Neural cell (in vitro differentiated cells): ENCODE measurements around the gene ALS2CL. TPM values are rescaled to one million over a fixed set of nuclear protein-coding genes. Genes with fewer than 3 reads are reported as not detected.

Experiments
- H2AFZ ChIP-seq: fragments of 200-600, 300-800 bp; sonication (generic), shearing (Covaris generic); 2 replicates; pipeline ENCODE4 v1.6.0; 2014; ENCODE audit warnings: low read depth, mild to moderate bottlenecking, antibody characterized with exemption, low read length, moderate library complexity
- H3F3A ChIP-seq: fragments of 200-600 bp; shearing (Covaris generic); 2 replicates; pipeline ENCODE4 v1.6.1; 2016; ENCODE audit warnings: mild to moderate bottlenecking, moderate library complexity, mixed read lengths, antibody characterized with exemption, low read length; ENCODE audit not compliant: insufficient read depth, poor library complexity, severe bottlenecking
- H3K27ac ChIP-seq: fragments of 200-600, 300-800 bp; sonication (generic), shearing (Covaris generic); 2 replicates; pipeline ENCODE4 v1.5.1; 2014; ENCODE audit warnings: mild to moderate bottlenecking, low read length, moderate library complexity
- H3K27me3 ChIP-seq: fragments of 300-800, 200-600 bp; sonication (generic), shearing (Covaris generic); 2 replicates; pipeline ENCODE4 v1.6.0; 2014; ENCODE audit warnings: mild to moderate bottlenecking, low read depth, low read length, moderate library complexity; ENCODE audit not compliant: insufficient read depth
- H3K36me3 ChIP-seq: fragments of 300-800, 200-600 bp; sonication (generic), shearing (Covaris generic); 2 replicates; pipeline ENCODE4 v1.5.1; 2014; ENCODE audit warnings: mild to moderate bottlenecking, antibody characterized with exemption, low read length, moderate library complexity; ENCODE audit not compliant: insufficient read depth
- H3K4me2 ChIP-seq: fragments of 300-800, 200-600 bp; sonication (generic), shearing (Covaris generic); 2 replicates; pipeline ENCODE4 v1.6.0; 2014; ENCODE audit warnings: mild to moderate bottlenecking, low read length
- H3K4me3 ChIP-seq: fragments of 300-800, 200-600 bp; sonication (generic), shearing (Covaris generic); 2 replicates; pipeline ENCODE4 v1.5.1; 2014; ENCODE audit warnings: mild to moderate bottlenecking, low read length, moderate library complexity
- H3K79me2 ChIP-seq: fragments of 200-600 bp; shearing (Covaris generic); replicated peaks from 2 replicates; pipeline ENCODE4 v1.6.0; 2014; ENCODE audit warnings: mild to moderate bottlenecking, low read length, moderate library complexity; ENCODE audit not compliant: insufficient read depth
- H3K9ac ChIP-seq: fragments of 300-800, 200-600 bp; sonication (generic), shearing (Covaris generic); 2 replicates; pipeline ENCODE4 v1.6.1; 2016; ENCODE audit warnings: mild to moderate bottlenecking, low read length, mixed read lengths
- H3K9me2 ChIP-seq: fragments of 200-600 bp; shearing (Covaris generic); 2 replicates; pipeline ENCODE4 v1.6.1; 2016; ENCODE audit warnings: mild to moderate bottlenecking, low read length, mixed read lengths; ENCODE audit not compliant: insufficient read depth
- H3K9me3 ChIP-seq: fragments of 200-600, 300-800 bp; sonication (generic), shearing (Covaris generic); 2 replicates; pipeline ENCODE4 v1.6.1; 2016; ENCODE audit warnings: mild to moderate bottlenecking, mixed run types, low read length, moderate library complexity, mixed read lengths
- H4K20me1 ChIP-seq: fragments of 200-600 bp; shearing (Covaris generic); 2 replicates; pipeline ENCODE4 v1.6.1; 2016; ENCODE audit warnings: mild to moderate bottlenecking, mixed run types; ENCODE audit not compliant: insufficient read depth
- EP300 ChIP-seq: fragments of 450-650 bp; conservative IDR thresholded peaks from 2 replicates; pipeline ENCODE4 v1.6.1; 2014; ENCODE audit warnings: antibody characterized with exemption, mild to moderate bottlenecking, moderate library complexity; ENCODE audit not compliant: poor library complexity, severe bottlenecking
- EZH2 ChIP-seq: fragments of 200-600, 300-800 bp; shearing (Covaris generic), sonication (generic); IDR thresholded peaks from 2 replicates; pipeline ENCODE4 v1.6.1; 2014; ENCODE audit warnings: antibody characterized with exemption, low read length, borderline replicate concordance, mild to moderate bottlenecking; ENCODE audit not compliant: insufficient read depth, poor library complexity, severe bottlenecking
- MXI1 ChIP-seq: fragments of 450-650 bp; conservative IDR thresholded peaks from 2 replicates; pipeline ENCODE4 v1.6.1; 2014; ENCODE audit warnings: antibody characterized with exemption, mild to moderate bottlenecking; ENCODE audit not compliant: poor library complexity, severe bottlenecking
- POLR2AphosphoS5 ChIP-seq: IDR thresholded peaks from 2 replicates; pipeline ENCODE4 v1.6.1; 2012
- RAD21 ChIP-seq: fragments of 450-650 bp; conservative IDR thresholded peaks from 2 replicates; pipeline ENCODE4 v1.6.1; 2014; ENCODE audit warnings: antibody characterized with exemption, mild to moderate bottlenecking, moderate library complexity
- SMC3 ChIP-seq: fragments of 450-650 bp; conservative IDR thresholded peaks from 2 replicates; pipeline ENCODE4 v1.6.1; 2014; ENCODE audit warnings: antibody characterized with exemption, mild to moderate bottlenecking, moderate library complexity; ENCODE audit not compliant: poor library complexity
- TAF1 ChIP-seq: IDR thresholded peaks from 2 replicates; pipeline ENCODE4 v1.6.1; 2012; ENCODE audit warnings: low read depth
- polyA plus RNA-seq: library from polyadenylated mRNA; depleted of rRNA; stranded (reverse); fragments of >200 nt; gene quantifications from 2 replicates; pipeline ENCODE4 v1.2.3, GENCODE V29; 2014
- TF ChIP-seq, protein P1 (sequence below): IDR thresholded peaks from 2 replicates; pipeline ENCODE4 v1.6.1; 2012; ENCODE audit warnings: borderline replicate concordance
- TF ChIP-seq, protein P2 (sequence below): fragments of 450-650 bp; IDR thresholded peaks from 2 replicates; pipeline ENCODE4 v1.5.1; 2014; ENCODE audit warnings: antibody characterized with exemption, mild to moderate bottlenecking, moderate library complexity; ENCODE audit not compliant: poor library complexity, severe bottlenecking

ALS2CL gene
- polyA plus RNA-seq, 1 donor from 2014 or later: 0.11 TPM

DNA sequence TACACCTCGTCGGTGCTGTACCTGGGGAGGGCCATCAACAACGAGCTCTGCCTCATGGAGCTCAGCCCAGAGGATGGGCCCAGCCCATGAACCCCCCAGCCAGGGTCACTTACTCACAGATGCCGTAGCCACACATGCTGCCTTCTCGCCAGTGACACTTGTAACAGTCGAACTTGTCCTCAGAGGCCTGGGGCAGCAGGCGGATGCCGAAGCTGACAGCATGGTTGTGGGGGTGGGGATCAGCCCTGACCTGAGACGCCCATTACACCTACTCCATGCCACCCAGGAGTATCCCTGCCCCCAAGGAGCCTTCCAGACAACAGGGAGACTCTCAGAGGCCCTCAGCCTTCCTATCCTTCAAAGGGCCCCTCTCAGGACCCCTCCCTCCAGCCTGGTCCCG is 12.1 kb downstream of the ALS2CL start:
- H2AFZ ChIP-seq: no peak overlapping the region

DNA sequence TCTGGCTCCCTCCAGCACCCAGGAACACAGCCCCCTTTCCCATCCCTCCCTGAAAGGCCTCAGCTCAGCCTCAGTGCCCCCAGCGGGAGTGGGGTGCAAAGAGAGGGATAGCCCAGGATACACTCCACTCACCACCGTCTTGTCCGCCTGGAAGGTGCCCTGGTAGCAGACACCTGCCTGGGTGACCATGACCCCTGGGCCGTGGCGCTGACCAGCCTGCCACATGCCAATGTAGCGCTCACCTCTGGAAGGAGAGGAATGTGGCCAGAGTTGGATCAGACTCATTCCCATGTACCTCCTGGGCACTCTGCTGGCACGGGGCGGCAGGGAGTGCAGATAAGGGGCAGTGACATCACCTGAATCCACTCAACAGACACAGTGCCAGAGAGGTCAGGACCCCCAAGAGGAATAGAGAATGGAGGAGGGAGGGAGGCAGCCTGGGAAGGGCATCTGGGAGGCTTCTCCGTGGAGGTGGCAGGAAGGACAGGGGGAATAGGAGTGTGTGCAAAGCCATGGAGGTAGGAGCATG is 13.1 kb downstream of the ALS2CL start:
- no peaks in the 10 kb centered on the region for H3F3A ChIP-seq
- H3K4me2 ChIP-seq: no peak overlapping the region
- H4K20me1 ChIP-seq: no peaks in the 10 kb centered on the region
- no peaks in the 10 kb centered on the region for H3K9me2 ChIP-seq
- H3K27ac ChIP-seq: no peak overlapping the region
- no peaks in the 10 kb centered on the region for H3K36me3 ChIP-seq
- no peaks in the 10 kb centered on the region for H3K79me2 ChIP-seq
- no peaks in the 10 kb centered on the region for H3K9me3 ChIP-seq
- H3K4me3 ChIP-seq: no peak overlapping the region
- TF ChIP-seq SMC3 (no peak), POLR2AphosphoS5 (no peak)
- H3K27me3 ChIP-seq: no peaks in the 10 kb centered on the region
- H3K9ac ChIP-seq: no peak overlapping the region
- no peak overlapping the region for H2AFZ ChIP-seq

More for the DNA sequence above, 12.1 kb downstream of the ALS2CL start:
- H3K4me3 ChIP-seq: no peak overlapping the region
- no peaks in the 10 kb centered on the region for H3F3A ChIP-seq
- no peaks in the 10 kb centered on the region for H3K27me3 ChIP-seq
- no peaks in the 10 kb centered on the region for H3K36me3 ChIP-seq
- no peak overlapping the region for H3K4me2 ChIP-seq
- no peak overlapping the region for H3K27ac ChIP-seq
- no peak overlapping the region for H3K9ac ChIP-seq
- H3K79me2 ChIP-seq: no peaks in the 10 kb centered on the region
- H3K9me2 ChIP-seq: no peaks in the 10 kb centered on the region
- no peaks in the 10 kb centered on the region for H4K20me1 ChIP-seq
- H3K9me3 ChIP-seq: no peaks in the 10 kb centered on the region
- TF ChIP-seq EP300 (no peak), MXI1 (no peak), TAF1 (no peak), POLR2AphosphoS5 (no peak), SMC3 (no peak), RAD21 (no peak), EZH2 (no peak)
- TF ChIP-seq, protein P1, sequence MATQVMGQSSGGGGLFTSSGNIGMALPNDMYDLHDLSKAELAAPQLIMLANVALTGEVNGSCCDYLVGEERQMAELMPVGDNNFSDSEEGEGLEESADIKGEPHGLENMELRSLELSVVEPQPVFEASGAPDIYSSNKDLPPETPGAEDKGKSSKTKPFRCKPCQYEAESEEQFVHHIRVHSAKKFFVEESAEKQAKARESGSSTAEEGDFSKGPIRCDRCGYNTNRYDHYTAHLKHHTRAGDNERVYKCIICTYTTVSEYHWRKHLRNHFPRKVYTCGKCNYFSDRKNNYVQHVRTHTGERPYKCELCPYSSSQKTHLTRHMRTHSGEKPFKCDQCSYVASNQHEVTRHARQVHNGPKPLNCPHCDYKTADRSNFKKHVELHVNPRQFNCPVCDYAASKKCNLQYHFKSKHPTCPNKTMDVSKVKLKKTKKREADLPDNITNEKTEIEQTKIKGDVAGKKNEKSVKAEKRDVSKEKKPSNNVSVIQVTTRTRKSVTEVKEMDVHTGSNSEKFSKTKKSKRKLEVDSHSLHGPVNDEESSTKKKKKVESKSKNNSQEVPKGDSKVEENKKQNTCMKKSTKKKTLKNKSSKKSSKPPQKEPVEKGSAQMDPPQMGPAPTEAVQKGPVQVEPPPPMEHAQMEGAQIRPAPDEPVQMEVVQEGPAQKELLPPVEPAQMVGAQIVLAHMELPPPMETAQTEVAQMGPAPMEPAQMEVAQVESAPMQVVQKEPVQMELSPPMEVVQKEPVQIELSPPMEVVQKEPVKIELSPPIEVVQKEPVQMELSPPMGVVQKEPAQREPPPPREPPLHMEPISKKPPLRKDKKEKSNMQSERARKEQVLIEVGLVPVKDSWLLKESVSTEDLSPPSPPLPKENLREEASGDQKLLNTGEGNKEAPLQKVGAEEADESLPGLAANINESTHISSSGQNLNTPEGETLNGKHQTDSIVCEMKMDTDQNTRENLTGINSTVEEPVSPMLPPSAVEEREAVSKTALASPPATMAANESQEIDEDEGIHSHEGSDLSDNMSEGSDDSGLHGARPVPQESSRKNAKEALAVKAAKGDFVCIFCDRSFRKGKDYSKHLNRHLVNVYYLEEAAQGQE: no peak
- TF ChIP-seq, protein P2, sequence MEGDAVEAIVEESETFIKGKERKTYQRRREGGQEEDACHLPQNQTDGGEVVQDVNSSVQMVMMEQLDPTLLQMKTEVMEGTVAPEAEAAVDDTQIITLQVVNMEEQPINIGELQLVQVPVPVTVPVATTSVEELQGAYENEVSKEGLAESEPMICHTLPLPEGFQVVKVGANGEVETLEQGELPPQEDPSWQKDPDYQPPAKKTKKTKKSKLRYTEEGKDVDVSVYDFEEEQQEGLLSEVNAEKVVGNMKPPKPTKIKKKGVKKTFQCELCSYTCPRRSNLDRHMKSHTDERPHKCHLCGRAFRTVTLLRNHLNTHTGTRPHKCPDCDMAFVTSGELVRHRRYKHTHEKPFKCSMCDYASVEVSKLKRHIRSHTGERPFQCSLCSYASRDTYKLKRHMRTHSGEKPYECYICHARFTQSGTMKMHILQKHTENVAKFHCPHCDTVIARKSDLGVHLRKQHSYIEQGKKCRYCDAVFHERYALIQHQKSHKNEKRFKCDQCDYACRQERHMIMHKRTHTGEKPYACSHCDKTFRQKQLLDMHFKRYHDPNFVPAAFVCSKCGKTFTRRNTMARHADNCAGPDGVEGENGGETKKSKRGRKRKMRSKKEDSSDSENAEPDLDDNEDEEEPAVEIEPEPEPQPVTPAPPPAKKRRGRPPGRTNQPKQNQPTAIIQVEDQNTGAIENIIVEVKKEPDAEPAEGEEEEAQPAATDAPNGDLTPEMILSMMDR: no peak

DNA sequence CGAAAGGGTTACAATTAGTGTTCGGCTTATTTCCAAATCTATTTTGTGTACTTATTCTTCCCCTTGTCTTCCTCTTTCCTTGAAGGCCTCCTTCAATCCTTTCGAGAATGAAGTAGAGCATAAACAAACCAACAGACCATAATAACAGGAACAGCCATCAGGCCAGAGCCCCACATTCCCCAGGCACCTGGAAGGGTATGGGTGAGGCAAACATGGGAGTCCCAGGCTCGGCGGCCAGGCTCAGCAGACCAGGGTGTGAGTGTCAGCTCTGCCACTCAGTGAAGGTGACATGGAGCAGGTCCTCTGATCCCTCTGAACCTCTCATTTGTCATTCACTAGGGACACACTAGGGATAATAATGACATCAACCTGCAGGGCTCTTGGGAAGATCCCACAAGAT is 13.8 kb downstream of the ALS2CL start:
- TF ChIP-seq EZH2: no peak
- no peak for TF ChIP-seq RAD21
- TF ChIP-seq, protein P1: no peak
- TF ChIP-seq, protein P2: no peak
- no peak for TF ChIP-seq TAF1
- no peak for TF ChIP-seq SMC3
- no peak for TF ChIP-seq POLR2AphosphoS5
- TF ChIP-seq EP300: no peak
- TF ChIP-seq MXI1: no peak
- H3K9me3 ChIP-seq: no peaks in the 10 kb centered on the region

More for the DNA sequence above, 13.8 kb downstream of the ALS2CL start:
- Histone ChIP-seq H3K27ac (no peak overlapping the region), H3K9me2 (no peaks in the 10 kb centered on the region), H3K79me2 (no peaks in the 10 kb centered on the region), H2AFZ (no peak overlapping the region), H3K9ac (no peak overlapping the region), H3K36me3 (no peaks in the 10 kb centered on the region), H4K20me1 (no peaks in the 10 kb centered on the region), H3K4me2 (no peak overlapping the region), H3K27me3 (no peaks in the 10 kb centered on the region), H3K4me3 (no peak overlapping the region), H3F3A (no peaks in the 10 kb centered on the region)
